B cell (primary cell): Measurements from ENCODE around the gene CA7.

ENCODE experiments used
- CTCF ChIP-seq: fragments of 200-600 bp; IDR thresholded peaks from one replicate; pipeline ENCODE4 v1.8.0; 2022; ENCODE audit warnings: antibody characterized with exemption, mild to moderate bottlenecking
- EZH2 ChIP-seq: IDR thresholded peaks from 2 replicates; pipeline ENCODE4 v1.6.1; 2012; ENCODE audit warnings: borderline replicate concordance, low read depth, mild to moderate bottlenecking, moderate library complexity, low read length; ENCODE audit not compliant: insufficient read depth, poor library complexity, severe bottlenecking

- TF ChIP-seq CTCF: no peak
- TF ChIP-seq EZH2: no peak
Measured at GRCh38 chr16:66881014-66881417, 36.8 kb downstream of the CA7 start.
